ENCODE measurements around the gene BCDIN3D. TPM values are rescaled to one million over a fixed set of nuclear protein-coding genes. Genes with fewer than 3 reads are reported as not detected.
"Not testable (repeated sequence)": the region's sequence is repeated elsewhere in the genome, so short reads cannot be mapped to it uniquely, and the experiment has no call there.

Gene BCDIN3D
- total RNA-seq, 2 donors from 2014 or later = 3.3 to 3.7 TPM

DNA sequence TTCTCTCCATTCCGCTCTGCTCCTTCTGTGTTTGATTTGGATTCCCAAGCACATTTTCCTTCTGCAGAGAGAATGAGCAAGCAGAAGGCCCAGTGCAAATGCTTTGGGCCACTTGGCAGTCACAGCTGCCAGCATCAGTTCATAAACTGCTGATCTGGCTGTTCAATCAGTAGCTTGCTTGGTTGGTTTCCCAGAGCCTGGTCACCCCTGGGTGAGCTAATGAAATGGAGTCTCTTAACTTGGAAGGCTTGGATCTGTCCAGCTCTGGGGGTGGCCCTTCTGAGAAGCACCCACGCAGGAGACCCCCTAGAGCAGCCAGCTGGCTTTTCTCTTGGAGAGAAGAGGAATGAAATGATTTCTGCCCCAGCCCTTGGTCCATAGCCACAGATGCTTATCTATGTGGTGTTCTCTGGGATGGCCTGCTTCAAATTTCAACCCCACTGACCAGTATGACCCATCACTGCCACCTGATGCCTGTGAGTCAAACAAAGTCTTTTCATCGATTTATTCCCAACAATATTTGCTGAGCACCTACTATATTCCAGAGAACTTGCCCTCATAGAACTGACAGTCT, 30.5 kb upstream of the BCDIN3D start:
- H3K27ac ChIP-seq = no peak overlapping the region
- no peak for DNase-seq
- H3K27me3 ChIP-seq = no peaks in the 10 kb centered on the region
- TF ChIP-seq, protein P1, sequence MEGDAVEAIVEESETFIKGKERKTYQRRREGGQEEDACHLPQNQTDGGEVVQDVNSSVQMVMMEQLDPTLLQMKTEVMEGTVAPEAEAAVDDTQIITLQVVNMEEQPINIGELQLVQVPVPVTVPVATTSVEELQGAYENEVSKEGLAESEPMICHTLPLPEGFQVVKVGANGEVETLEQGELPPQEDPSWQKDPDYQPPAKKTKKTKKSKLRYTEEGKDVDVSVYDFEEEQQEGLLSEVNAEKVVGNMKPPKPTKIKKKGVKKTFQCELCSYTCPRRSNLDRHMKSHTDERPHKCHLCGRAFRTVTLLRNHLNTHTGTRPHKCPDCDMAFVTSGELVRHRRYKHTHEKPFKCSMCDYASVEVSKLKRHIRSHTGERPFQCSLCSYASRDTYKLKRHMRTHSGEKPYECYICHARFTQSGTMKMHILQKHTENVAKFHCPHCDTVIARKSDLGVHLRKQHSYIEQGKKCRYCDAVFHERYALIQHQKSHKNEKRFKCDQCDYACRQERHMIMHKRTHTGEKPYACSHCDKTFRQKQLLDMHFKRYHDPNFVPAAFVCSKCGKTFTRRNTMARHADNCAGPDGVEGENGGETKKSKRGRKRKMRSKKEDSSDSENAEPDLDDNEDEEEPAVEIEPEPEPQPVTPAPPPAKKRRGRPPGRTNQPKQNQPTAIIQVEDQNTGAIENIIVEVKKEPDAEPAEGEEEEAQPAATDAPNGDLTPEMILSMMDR (IDR thresholded peaks at IDR 0.05) = no peak
- H3K4me3 ChIP-seq = no peak overlapping the region
- H3K9me3 ChIP-seq = no peaks in the 10 kb centered on the region
- no peaks in the 10 kb centered on the region for H3K36me3 ChIP-seq
- H3K9ac ChIP-seq (ENCODE audit: low read depth in 2 of 2, low read length in 2 of 2) = no peak overlapping the region
- intact Hi-C loops (cut with DNase I) = no loop called here
- no peaks in the 10 kb centered on the region for H3K4me1 ChIP-seq

DNA sequence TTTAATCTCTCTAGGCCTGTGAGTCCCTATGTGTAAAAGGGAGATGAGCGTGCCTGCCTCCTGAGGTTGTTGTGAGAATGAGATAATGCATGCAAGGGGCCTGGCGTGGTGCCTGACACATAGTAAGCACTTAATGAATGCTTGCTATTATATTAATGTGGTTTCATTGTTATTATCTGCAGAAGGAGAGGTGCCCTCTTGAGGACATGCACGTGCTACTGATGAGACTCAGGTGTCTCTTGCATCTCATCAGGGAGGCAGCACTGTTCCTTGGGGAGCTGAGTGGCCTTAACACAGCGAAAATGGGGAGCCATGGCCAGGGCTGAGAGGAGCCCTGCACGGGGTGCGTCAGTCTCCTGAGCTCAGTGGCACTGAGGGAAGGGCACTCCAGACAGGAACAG, 29.9 kb upstream of the BCDIN3D start:
- Histone ChIP-seq H3K4me3 (no peak overlapping the region), H3K9ac (ENCODE audit: low read depth in 2 of 2, low read length in 2 of 2) (no peak overlapping the region), H3K9me3 (no peaks in the 10 kb centered on the region), H3K27ac (no peak overlapping the region), H3K27me3 (no peaks in the 10 kb centered on the region), H3K4me1 (peaks cover under 1% of the 10 kb centered on the region), H3K36me3 (no peaks in the 10 kb centered on the region)
- no peak for DNase-seq
- intact Hi-C loops (cut with DNase I) = no loop called here
- TF ChIP-seq, protein P1 (IDR thresholded peaks at IDR 0.05) = no peak

DNA sequence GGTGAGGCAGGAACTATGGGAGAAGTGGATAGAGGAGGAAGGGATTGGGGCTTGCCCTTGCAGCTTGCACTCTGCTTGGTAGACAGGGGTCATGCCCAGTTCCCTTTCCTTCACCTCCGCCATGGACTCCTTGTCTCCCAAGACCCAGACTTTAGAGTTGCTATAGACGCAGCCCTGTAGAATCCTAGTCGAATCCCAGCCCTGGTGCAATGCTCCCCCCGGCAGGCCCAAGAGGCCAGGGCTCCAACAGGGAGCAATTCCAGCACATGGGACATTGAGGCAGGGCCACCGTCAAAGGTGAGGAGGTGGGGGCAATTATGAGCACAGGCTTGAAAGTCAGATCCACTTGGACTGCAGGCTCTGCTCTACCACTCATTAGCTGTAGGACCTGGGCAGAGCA, 29.5 kb upstream of the BCDIN3D start:
- intact Hi-C loops (cut with DNase I) = no loop called here
- no peak for DNase-seq
- Histone ChIP-seq H3K27me3 (no peaks in the 10 kb centered on the region), H3K27ac (no peak overlapping the region), H3K36me3 (no peaks in the 10 kb centered on the region), H3K4me1 (peaks cover 5% of the 10 kb centered on the region), H3K9me3 (no peaks in the 10 kb centered on the region), H3K4me3 (no peak overlapping the region), H3K9ac (ENCODE audit: low read depth in 2 of 2, low read length in 2 of 2) (no peak overlapping the region)
- TF ChIP-seq, protein P1 (IDR thresholded peaks at IDR 0.05) = no peak

DNA sequence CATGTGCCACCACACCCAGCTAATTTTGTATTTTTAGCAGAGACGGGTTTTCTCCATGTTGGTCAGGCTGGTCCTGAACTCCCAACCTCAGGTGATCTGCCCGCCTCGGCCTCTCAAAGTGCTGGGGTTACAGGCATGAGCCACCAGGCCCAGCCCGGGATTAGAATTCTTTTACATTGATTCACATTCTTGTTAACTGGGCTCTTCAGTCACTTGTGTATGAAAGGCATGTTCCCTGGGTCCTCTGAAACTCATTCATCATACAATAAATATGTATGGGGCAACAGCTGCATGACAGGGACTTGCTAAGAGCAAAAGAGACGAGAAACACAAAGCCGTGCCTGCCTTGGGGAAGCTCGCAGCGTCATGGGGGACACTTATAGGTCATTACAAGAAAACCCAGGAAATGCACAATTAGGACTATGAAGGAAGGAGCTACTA, 28.9 kb upstream of the BCDIN3D start:
- H3K9me3 ChIP-seq; H3K27me3 ChIP-seq; H3K9ac ChIP-seq (ENCODE audit: low read depth in 2 of 2, low read length in 2 of 2); H3K36me3 ChIP-seq; H3K4me1 ChIP-seq; H3K27ac ChIP-seq; DNase-seq; intact Hi-C loops (cut with DNase I); H3K4me3 ChIP-seq: not testable (repeated sequence)

DNA sequence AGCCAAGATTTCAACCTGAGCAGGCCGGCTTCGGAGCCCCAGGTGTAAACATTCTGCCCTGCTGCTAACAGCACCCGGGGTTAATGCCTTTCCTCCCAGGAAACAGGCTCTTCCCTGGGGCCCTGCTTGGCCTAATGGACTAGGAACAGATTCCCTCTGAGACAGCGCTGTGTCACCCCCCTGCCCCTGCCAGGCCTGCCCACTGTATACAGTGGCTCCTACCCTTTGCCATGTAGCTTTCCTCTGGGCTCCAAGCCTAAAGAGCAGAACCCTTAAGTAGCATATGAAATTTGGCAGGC, 28.3 kb upstream of the BCDIN3D start:
- DNase-seq = no peak
- TF ChIP-seq, protein P1 (IDR thresholded peaks at IDR 0.05) = no peak
- Histone ChIP-seq H3K4me1 (peaks cover 7% of the 10 kb centered on the region), H3K27me3 (no peaks in the 10 kb centered on the region), H3K36me3 (no peaks in the 10 kb centered on the region), H3K4me3 (no peak overlapping the region), H3K9ac (ENCODE audit: low read depth in 2 of 2, low read length in 2 of 2) (no peak overlapping the region), H3K9me3 (no peaks in the 10 kb centered on the region), H3K27ac (no peak overlapping the region)
- intact Hi-C loops (cut with DNase I) = no loop called here

DNA sequence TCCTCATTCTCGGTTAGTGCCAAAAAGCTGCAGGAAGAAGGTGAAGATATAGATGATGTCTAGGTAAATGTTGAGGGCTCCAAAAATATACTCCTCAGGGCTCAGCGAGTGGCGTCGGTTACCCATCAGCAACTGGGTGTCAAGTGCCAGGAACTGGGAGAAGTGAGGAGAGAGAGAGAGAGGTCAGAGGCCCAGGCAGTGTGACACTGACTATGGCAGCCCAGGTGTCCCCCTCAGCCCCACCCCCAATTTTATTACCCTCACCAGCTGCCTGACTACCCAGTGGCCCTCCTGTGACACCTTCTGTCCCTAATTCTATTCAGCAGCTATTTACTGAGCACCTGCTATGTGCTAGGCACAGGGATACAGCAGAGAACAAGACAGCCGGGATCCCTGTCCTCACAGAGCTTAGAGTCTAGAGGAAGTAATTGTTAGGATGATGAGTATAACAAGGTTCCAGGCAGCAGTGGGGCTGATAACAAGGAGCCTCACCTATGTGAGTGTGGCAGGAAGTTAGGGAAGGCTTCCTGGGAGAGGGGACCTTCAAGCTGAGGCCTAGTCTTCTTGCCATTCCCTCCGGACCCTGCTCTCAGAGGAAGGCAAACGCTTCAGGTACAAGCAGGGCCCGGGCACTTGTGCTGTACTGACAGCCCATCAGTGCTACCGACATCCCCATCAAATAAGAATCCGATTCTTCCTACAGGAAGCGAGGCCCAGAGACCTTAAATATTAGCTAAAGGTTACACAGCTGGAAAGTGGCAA, 27.8 kb upstream of the BCDIN3D start:
- TF ChIP-seq, protein P1 (IDR thresholded peaks at IDR 0.05) = no peak
- no peak overlapping the region for H3K4me3 ChIP-seq
- DNase-seq = no peak
- peaks cover 7% of the 10 kb centered on the region for H3K4me1 ChIP-seq
- no peaks in the 10 kb centered on the region for H3K9me3 ChIP-seq
- H3K27ac ChIP-seq = no peak overlapping the region
- H3K27me3 ChIP-seq = no peaks in the 10 kb centered on the region
- no peak overlapping the region for H3K9ac ChIP-seq (ENCODE audit: low read depth in 2 of 2, low read length in 2 of 2)
- intact Hi-C loops (cut with DNase I) = no loop called here
- no peaks in the 10 kb centered on the region for H3K36me3 ChIP-seq
